AG04450 (cell line): ENCODE measurements around the gene HYI. TPM values are rescaled to one million over a fixed set of nuclear protein-coding genes. Genes with fewer than 3 reads are reported as not detected.

Experiments
- CTCF ChIA-PET: fragments of 300-600, 350-600 bp; formaldehyde crosslinking; extraction: SDS; loops from one replicate; lab custom pipeline; 2022; ENCODE audit warnings: antibody characterized with exemption, inconsistent platforms; lab: Charles Lee
- POLR2A ChIA-PET: fragments of 350-600 bp; formaldehyde crosslinking; extraction: SDS; loops from one replicate; lab custom pipeline; 2021; ENCODE audit warnings: antibody characterized with exemption, inconsistent platforms; lab: Yijun Ruan, JAX
- DNase-seq: peaks from one replicate; pipeline ENCODE4 v3.0.0-alpha.2; 2011; ENCODE audit warnings: low read depth, low spot score
- H3K27ac ChIP-seq: one replicate; pipeline ENCODE4 v1.5.1; 2012; ENCODE audit warnings: low read depth, low read length, control low read depth
- H3K27me3 ChIP-seq: one replicate; pipeline ENCODE4 v1.6.0; 2012; ENCODE audit warnings: low read length; ENCODE audit not compliant: control insufficient read depth, insufficient read depth
- H3K4me3 ChIP-seq: 2 replicates; pipeline ENCODE4 v1.5.1; 2011; ENCODE audit warnings: mild to moderate bottlenecking, low read depth, low read length, control low read depth
- H3K9me3 ChIP-seq: 2 replicates; pipeline ENCODE4 v1.5.1; 2012; ENCODE audit warnings: low read length; ENCODE audit not compliant: control insufficient read depth, insufficient read depth
- polyA plus RNA-seq: library from polyadenylated mRNA; depleted of rRNA; stranded (reverse); fragments of >200 nt; gene quantifications from 2 replicates; pipeline ENCODE4 v1.2.3, GENCODE V29; 2011
- TF ChIP-seq, protein P1 (sequence below): IDR thresholded peaks from 2 replicates; pipeline ENCODE4 v1.5.1; 2011; ENCODE audit warnings: low read depth, low read length, control low read depth, inconsistent platforms

The HYI gene
- polyA plus RNA-seq, 1 experiment = 22.8 TPM

DNA sequence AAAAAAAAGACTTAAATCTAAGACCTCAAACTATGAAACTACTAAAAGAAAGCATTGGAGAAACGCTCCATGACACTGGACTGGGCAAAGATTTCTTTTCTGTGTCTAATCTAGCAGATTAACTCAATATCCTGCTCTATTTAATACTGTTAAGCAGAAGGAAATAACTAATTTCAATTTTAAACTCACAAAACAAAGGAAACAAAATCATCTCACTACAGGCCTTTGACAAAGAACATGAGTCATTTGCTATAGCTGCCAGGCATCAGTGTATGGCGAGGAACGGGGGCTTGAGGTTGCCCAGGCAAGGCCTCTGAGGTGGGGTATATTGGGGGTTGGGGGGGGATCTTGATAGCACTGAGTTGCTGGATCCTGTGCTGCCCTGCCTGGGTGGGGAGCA lies 43.2 kb downstream of the HYI start:
- H3K4me3 ChIP-seq = no peak overlapping the region
- POLR2A ChIA-PET = no interaction called here
- H3K27ac ChIP-seq = no peak overlapping the region
- H3K27me3 ChIP-seq = no peaks in the 10 kb centered on the region
- TF ChIP-seq, protein P1, sequence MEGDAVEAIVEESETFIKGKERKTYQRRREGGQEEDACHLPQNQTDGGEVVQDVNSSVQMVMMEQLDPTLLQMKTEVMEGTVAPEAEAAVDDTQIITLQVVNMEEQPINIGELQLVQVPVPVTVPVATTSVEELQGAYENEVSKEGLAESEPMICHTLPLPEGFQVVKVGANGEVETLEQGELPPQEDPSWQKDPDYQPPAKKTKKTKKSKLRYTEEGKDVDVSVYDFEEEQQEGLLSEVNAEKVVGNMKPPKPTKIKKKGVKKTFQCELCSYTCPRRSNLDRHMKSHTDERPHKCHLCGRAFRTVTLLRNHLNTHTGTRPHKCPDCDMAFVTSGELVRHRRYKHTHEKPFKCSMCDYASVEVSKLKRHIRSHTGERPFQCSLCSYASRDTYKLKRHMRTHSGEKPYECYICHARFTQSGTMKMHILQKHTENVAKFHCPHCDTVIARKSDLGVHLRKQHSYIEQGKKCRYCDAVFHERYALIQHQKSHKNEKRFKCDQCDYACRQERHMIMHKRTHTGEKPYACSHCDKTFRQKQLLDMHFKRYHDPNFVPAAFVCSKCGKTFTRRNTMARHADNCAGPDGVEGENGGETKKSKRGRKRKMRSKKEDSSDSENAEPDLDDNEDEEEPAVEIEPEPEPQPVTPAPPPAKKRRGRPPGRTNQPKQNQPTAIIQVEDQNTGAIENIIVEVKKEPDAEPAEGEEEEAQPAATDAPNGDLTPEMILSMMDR = no peak
- CTCF ChIA-PET = interaction anchor here (0.7 kb wide), 1 partner anchor 21 kb away, joined by 6 read pairs; no protein-coding TSS in a partner anchor
- no peaks in the 10 kb centered on the region for H3K9me3 ChIP-seq
- no peak for DNase-seq

DNA sequence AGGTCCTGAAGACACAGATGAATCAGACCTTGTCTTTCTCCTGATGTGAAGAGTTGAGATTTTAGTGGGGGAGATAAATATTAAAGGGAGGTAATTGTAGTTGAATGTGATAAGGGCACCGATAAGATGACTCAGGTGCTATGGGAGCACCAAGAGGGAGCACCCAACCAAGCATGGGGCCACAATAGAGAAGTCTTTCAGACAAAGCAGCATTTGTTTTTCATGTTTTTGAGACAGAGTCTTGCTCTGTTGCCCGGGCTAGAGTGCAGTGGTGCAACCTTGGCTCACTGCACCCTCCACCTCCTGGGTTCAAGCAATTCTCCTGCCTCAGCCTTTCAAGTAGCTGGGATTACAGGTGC lies 47.9 kb downstream of the HYI start:
- H3K4me3 ChIP-seq = no peak overlapping the region
- no peaks in the 10 kb centered on the region for H3K27me3 ChIP-seq
- DNase-seq = no peak
- POLR2A ChIA-PET = no interaction called here
- no peaks in the 10 kb centered on the region for H3K9me3 ChIP-seq
- no peak overlapping the region for H3K27ac ChIP-seq
- TF ChIP-seq, protein P1 = no peak
- CTCF ChIA-PET = interaction anchor here (1.2 kb wide), 1 partner anchor 8 kb away, joined by 4 read pairs; no protein-coding TSS in a partner anchor

DNA sequence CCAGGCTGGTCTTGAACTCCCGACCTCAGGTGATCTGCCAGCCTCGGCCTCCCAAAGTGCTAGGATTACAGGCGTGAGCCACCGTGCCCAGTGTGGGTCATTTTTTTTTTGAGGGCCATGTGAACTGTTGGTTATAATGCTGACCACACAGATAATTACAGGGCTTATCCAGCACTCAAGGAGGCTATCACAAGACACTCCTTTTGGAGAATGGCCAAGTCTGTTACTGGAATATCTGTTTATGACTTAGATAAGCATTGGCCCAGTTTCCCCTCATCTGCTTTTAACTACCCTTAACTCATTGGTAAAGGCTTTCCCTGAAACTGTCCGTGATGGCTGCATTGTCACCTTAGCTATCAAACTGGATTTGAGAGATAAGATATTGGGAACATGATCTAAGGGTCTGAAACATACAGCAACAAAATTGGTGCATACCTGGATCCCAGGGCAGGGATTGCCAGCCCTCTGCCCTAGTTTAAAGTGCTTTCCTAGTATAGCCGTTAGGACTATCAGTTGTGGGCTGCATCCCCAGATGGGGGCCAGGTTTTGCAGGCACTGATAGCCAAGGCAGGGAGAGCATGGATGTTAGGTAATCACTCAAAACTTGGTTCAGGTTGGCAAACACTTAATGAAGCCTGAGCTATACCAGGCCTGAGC lies 48.4 kb downstream of the HYI start:
- H3K9me3 ChIP-seq = no peaks in the 10 kb centered on the region
- TF ChIP-seq, protein P1 = no peak
- no peaks in the 10 kb centered on the region for H3K27me3 ChIP-seq
- no peak overlapping the region for H3K4me3 ChIP-seq
- no peak for DNase-seq
- ChIA-PET CTCF (interaction anchor here (1.2 kb wide), 1 partner anchor 9 kb away, joined by 4 read pairs; no protein-coding TSS in a partner anchor), POLR2A (no interaction called here)
- no peak overlapping the region for H3K27ac ChIP-seq

DNA sequence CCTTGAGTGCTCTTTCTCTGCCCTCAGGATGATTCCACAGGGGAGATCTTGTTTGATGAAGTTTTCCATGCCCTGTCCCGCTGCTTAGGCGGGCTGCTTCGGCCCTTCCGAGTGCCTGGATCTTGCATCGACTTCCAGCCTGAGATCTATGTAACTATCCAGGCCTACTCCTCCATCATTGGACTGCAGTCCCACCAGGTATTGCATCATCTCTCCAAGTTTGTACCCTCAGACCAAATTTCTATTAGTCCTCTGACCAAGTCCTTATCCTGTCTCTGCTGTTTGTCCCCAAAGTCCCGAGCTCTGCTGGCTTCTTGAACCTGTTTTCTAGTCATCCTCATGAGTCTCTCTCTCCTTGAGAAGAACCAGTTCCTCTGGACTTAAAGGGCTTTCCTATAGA lies 49.4 kb downstream of the HYI start:
- Histone ChIP-seq H3K4me3 (no peak overlapping the region), H3K9me3 (no peaks in the 10 kb centered on the region), H3K27ac (no peak overlapping the region), H3K27me3 (no peaks in the 10 kb centered on the region)
- ChIA-PET POLR2A (no interaction called here), CTCF (interaction anchor here (0.6 kb wide), 1 partner anchor 601 kb away, joined by 3 read pairs; no protein-coding TSS in a partner anchor)
- TF ChIP-seq, protein P1 = no peak
- no peak for DNase-seq

DNA sequence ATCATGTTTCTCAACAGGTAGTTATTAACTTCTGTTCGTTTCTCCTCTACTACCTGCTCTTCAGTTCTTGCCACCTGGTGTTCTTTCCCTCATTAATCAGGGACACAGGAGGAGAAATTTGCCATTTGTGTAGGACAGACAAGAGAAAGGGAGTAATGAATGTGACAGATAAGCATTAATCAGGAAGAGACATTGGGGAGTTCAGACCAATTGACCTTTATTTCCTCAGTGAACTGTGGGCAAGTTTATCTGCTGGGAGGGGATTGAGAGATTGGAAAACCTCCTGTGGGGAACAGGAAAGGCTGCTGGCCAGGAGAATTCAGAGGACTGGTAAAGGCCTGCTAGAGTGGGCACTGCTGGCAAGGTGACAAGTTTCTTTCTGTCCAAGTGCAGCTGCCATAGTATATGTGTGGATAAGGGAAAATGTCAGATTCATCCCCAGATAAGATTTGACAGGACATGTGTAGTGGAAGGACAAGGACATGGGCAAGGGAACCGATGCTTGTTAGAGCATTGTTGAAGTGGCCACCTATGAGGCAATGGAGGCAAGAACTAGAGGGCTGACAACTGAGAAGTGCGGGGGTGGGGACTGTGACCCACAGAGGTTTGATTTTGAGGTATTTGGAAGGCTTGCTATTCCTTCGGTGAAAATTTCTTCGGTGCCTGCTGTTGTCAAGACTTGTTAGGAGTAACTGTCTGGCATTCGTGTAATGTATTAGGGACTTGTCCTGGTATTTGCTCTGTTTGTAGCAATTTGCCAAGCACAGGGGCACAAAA lies 51.5 kb downstream of the HYI start:
- ChIA-PET POLR2A (no interaction called here), CTCF (interaction anchor here (0.6 kb wide), 1 partner anchor 16 kb away, joined by 7 read pairs; no protein-coding TSS in a partner anchor)
- DNase-seq = no peak
- H3K4me3 ChIP-seq = no peak overlapping the region
- TF ChIP-seq, protein P1 = no peak
- no peak overlapping the region for H3K27ac ChIP-seq
- no peaks in the 10 kb centered on the region for H3K9me3 ChIP-seq
- no peaks in the 10 kb centered on the region for H3K27me3 ChIP-seq
